Fibroblast of the aortic adventitia (primary cell): Measurements from ENCODE around the gene GRIA4. TPM values are rescaled to one million over a fixed set of nuclear protein-coding genes. Genes with fewer than 3 reads are reported as not detected.

ENCODE experiments used
- DNase-seq: peaks from one replicate; pipeline ENCODE4 v3.0.0-alpha.2; 2010; ENCODE audit warnings: low read depth
- H3K4me3 ChIP-seq: 2 replicates; pipeline ENCODE4 v1.5.1; 2011; ENCODE audit warnings: low read depth, mild to moderate bottlenecking, control low read depth, low read length, moderate library complexity
- total RNA-seq: library from RNA; depleted of rRNA; stranded (reverse); fragments of >200 nt; gene quantifications from 2 replicates; pipeline ENCODE4 v1.2.3, GENCODE V29; 2012; ENCODE audit warnings: low replicate concordance
- TF ChIP-seq, protein P1 (sequence below): IDR thresholded peaks from 2 replicates; pipeline ENCODE4 v1.5.1; 2011; ENCODE audit warnings: mild to moderate bottlenecking, low read length, control low read depth, inconsistent platforms; ENCODE audit not compliant: insufficient read depth

The GRIA4 gene
- total RNA-seq, 1 donor, result under 0.01 TPM

DNA sequence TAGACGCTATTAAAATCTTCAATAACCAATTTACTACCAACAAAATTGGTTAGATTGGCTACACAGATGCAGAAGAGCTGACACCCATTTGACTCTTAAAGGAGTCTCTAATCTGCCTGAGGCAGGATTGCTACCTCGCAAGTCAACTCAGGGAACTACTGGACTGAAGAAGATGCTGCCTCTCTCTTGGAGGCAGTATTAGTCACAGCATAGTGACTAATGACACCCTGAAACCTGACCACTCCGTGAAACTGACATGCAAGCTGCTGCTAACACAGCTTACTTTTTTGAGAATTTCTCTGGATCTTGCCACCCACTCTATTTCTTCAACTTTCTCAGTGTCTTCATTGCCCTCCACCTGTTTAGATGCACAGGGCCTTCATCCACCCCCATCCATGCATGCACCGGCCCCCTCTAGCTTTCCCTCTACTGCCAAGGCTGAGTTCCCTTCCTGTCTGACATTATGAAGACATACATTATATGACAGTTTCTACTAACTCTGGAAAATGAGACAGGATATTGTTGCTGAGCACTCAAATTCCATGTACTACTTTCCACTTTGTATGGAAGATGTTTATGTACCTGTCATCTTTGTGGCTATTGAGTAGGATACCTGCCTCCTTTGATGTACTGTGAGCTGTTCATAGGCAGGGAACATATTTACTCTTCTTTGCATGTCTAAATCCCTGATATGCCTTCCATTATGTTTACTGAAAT, 229.0 kb downstream of the GRIA4 start:
- H3K4me3 ChIP-seq, result no peak overlapping the region
- TF ChIP-seq, protein P1, sequence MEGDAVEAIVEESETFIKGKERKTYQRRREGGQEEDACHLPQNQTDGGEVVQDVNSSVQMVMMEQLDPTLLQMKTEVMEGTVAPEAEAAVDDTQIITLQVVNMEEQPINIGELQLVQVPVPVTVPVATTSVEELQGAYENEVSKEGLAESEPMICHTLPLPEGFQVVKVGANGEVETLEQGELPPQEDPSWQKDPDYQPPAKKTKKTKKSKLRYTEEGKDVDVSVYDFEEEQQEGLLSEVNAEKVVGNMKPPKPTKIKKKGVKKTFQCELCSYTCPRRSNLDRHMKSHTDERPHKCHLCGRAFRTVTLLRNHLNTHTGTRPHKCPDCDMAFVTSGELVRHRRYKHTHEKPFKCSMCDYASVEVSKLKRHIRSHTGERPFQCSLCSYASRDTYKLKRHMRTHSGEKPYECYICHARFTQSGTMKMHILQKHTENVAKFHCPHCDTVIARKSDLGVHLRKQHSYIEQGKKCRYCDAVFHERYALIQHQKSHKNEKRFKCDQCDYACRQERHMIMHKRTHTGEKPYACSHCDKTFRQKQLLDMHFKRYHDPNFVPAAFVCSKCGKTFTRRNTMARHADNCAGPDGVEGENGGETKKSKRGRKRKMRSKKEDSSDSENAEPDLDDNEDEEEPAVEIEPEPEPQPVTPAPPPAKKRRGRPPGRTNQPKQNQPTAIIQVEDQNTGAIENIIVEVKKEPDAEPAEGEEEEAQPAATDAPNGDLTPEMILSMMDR, result no peak
- no peak for DNase-seq

DNA sequence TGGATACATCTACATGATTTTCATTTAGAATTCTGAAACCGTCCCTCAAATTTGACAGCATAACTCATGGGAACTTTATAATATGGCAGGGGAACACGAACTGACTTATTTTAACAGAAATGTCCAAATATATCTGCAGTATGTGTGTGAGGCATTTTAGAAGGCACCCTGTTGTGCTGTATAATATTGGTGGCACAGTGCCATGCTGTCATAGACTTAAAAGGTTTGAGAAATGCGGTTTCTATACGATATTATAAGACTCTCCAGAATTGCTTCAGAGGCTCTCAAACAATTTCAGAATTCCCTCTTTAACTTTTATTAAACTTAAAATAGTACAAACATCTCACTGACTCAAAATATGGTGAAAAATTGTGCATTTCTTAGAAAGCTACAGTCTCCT, 230.5 kb downstream of the GRIA4 start:
- TF ChIP-seq, protein P1, result no peak
- no peak overlapping the region for H3K4me3 ChIP-seq
- DNase-seq, result no peak

DNA sequence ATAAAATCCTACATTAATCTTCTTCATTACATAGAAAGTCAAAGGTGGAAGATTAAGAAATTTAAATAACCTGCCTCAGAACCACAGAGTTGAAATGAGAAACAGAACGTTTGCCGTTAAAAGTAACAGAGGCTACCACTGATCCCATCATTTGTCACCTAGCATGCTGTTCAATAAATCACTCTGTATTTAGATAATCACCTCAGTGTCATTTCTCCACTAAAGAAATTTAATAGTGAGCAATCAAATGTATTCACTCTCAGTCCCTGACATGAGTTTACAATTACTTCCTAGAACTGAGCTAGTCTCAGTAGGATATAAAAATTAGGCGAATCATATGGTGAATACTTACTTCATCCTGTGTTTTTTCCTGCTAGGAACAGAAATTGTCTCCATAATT, 242.5 kb downstream of the GRIA4 start:
- H3K4me3 ChIP-seq, result no peak overlapping the region
- TF ChIP-seq, protein P1, result no peak
- no peak for DNase-seq

DNA sequence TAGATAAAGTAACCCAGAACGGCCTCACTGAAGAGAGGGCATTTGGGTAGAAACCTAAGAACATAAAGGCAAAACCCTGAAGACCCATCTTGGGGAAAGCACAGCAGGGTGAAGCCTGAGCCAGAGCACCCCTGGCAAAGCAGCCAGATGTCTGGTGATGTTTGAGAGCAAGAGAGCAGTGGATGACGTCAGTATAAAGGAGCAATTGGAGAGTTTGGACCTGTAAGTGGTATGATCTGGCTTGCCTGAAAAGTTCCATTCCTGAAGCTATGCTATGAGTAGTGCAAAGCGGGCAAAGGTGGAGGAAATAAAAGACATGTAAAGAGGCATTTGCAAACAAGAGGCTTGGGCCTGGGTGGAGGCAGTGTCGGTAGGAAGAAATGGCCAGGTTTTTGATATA, 244.4 kb downstream of the GRIA4 start:
- DNase-seq, result no peak
- no peak overlapping the region for H3K4me3 ChIP-seq
- TF ChIP-seq, protein P1, result no peak

DNA sequence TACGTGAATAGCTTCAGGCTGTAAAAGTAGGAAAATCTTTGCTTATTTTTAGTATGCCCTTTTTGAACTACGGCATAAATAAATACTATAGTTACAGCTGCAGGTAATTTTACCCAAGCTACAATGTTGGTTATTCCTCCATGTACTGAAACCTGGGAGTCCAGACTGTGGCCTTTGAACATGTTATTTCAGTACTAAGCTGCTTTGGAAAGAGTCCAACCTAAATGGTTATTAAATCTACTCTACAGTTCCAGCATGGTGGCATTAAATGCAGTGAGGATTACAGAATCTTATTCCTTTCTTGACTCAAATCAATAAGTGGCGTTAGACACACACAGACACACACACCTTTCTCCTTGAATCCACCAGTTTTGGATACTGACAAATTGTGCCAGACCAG, 247.1 kb downstream of the GRIA4 start:
- DNase-seq, result no peak
- TF ChIP-seq, protein P1, result no peak
- no peak overlapping the region for H3K4me3 ChIP-seq

DNA sequence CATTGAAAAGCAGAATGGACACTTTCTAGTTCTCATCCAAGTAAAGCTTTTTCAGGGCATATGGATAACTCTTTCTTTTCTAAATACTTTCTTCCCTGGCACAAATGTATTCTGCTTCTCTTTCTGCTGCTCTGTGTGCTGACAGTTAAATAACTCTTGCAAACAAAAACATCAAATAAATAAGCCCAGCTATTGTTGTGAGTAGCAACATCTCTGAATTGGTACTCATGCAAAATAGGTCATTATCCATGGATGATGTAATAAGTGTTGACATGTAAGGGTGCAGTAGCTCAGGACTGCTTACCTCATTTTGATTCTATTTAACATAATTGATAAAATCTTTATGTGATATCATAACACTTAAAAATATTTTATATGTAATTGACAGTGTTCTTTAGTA, 247.9 kb downstream of the GRIA4 start:
- no peak overlapping the region for H3K4me3 ChIP-seq
- DNase-seq, result no peak
- TF ChIP-seq, protein P1, result no peak

DNA sequence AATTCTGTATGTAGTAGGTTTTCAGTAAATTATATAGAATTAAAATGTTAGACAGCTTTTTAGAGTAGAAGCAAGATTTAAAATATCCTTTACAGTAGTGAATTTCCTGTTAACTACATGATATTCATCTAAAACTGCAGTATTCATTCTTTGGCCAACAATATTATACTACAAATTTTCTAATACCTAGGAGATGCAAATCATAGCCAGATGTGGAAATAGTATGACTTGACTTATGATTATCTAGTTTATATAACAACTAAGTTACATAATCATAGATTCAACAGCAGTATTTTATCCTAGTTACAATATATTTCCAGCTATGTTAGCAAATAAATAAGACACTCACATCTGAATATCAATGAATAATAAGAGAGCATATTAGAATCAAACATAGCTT, 249.0 kb downstream of the GRIA4 start:
- DNase-seq, result no peak
- H3K4me3 ChIP-seq, result no peak overlapping the region
- TF ChIP-seq, protein P1, result no peak
